NCI-H2227 (cell line): Measurements from ENCODE around the gene B3GALT4.

Source experiments
- DNase-seq: peaks from one replicate; lab custom pipeline; 2025; ENCODE audit not compliant: unreplicated experiment; lab: John Stamatoyannopoulos, UW

B3GALT4 gene

GRCh38 chr6:33288921-33289783 is 12.2 kb downstream of the B3GALT4 start, which contains the start of the genes PFDN6 and WDR46:
Gene PFDN6 (plus strand): TSS chr6:33289601. CDS start chr6:33289857, 256 bp downstream.
Gene WDR46 (minus strand): TSS chr6:33289239. CDS start chr6:33289170, 69 bp downstream.
- peak; percentile 90 for DNase-seq

DNA sequence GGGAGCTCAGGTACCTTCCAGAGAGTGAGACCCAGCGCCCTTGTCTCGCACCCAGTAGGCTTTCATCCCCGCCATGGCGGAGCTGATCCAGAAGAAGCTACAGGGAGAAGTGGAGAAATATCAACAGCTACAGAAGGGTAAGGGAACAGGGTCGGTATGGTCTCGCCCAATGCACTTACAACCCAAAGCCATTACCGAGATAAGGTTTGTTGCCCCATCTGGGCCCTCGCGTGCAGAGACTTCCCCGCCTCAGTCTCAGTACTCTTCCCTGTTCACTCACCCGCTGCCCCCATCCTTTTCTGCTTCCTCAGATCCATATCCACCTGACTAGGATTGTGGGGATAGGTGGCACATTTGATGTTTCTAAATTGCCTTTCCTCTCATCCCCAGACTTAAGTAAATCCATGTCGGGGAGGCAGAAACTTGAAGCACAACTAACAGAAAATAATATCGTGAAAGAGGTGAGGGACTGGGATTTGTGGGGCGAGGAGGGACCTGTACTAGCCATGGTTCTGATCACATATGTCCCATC is 12.9 kb downstream of the B3GALT4 start:
- DNase-seq = no peak

DNA sequence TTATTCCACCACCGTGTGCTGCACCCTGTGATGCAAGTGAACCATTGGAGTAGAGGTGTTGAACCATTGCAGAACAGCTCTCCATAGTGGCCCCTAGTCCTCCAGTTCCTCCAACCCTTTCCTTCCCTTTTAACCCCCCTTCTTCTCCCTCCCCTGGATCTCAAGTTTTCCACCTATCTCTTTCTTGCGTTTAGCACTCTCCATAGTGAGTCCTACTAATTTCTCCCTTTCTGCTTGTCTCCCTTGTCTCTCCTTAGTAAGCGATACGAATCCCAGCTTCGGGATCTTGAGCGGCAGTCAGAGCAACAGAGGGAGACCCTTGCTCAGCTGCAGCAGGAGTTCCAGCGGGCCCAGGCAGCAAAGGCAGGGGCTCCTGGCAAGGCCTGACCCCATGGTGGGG is 13.5 kb downstream of the B3GALT4 start:
- DNase-seq = no peak

DNA sequence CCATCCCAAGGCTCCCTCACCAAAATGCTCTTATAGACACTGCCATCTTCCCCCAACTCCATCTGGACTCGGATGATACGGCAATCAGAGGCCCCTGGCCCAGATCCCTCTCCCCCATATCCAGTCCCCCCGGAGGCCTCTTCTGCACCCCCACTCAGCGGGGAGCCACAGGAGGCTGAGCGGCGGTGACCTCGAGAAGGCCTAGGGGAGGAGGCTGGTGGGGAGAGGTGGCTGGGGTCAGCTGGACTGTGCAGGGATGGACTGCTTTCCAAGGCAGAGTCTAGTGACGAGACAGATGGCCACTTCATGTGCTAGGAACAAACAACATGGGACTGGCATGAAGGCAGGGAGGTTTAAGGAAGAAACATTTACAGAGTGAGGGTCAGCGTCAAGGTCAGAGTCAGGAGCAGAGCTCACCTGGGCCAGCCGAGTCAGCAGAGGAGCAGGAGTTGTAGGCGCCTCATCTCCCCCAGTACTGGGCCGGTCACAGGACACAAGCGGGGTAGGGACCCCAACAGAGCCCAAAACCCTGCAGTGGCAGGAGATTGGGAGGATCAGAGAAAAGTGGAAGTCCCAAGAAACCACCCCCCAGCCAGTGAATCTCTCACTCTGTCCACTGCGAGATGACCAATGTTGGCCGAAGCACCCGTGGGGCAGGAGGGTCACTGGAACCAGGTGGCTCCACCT is 16.2 kb downstream of the B3GALT4 start:
- no peak for DNase-seq

DNA sequence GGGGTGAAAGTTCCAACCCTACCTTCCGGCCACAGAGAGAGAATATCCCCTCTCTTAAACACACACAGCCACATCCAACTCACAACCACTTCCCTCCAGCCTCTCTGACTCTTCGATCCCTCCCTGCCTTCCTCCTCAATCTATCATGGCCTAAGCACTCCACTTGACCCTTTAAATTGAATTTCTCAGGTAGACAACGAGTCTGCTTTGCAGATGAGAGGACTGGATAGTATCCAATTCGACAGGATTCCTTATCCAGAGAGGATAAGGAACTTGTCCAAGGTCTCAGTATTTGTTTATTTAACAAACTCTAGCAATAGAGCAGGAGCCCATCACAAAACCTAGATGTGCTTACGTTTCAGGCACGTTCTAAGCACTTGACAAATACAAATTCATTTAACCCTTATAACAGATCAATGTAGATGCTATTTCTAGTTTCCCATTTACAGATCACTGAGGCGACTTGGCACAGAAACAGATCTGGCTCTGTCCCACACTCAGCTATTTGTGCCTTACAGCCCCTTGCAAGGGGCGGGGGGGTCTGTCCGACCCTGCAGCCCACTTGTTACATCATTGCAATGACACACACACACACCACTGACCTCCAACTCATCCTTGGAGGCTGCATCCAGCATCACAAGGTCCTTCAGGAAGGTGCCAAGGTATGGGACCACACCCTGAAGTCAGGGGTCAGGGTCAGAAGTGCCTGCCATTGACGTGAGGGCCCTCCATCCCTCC is 17.3 kb downstream of the B3GALT4 start:
- no peak for DNase-seq

GRCh38 chr6:33295621-33296369 is 18.9 kb downstream of the B3GALT4 start:
- DNase-seq = no peak

DNA sequence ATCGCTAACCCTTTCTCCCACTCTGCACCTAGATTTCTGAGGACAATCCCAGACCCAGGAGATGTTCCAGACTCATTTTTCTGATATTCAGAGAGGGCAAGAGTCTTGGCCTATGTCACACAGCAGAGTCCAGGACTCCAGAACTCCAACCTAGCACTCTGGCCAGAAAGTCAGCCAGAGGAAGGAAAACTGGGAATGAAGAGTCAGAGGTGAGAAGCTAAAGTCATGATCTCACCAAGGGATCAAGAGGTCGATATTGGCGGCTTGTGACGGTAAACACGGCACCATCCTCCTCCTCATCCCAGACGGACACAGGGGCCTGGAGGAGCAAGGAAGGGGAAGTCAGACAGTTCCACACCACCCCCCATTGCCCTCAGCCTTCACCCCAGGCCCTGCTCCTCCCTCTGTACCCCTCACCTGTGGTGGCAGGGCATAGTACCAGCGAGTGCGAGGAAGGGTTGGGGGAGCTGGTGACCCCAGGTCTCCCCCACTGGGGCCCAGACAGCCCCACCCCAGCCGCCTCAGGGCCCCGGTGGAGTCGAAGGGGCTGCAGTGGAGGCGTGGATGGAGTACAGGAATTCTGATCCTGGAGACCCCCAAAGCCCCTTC is 20.0 kb downstream of the B3GALT4 start:
- DNase-seq = no peak

DNA sequence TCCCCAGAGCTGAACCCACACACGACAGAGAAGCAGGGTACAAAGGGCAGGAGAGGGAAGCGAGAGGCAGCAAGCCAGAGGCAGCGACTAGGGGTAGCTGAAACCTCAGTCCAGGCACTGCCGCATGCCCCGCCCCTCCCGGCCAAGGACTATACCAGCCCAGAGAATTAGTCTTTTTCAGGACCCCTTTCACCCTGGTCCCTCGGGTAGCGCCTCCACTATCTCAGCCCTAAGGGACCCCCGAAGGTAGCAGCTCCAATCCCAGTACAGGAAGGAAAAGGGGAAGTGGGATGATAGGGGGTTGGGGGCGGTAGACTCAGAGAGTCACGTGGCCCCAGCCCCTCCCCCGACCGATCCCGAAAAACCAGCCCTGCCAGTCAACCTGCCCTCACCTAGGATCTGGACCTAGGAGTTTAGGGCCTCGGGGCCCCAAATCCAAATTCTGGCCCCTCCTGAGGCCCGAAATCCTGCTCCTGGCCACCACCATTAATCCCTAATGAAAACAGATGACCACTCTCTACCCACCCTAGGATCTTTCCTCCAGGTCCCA is 20.6 kb downstream of the B3GALT4 start:
- peak; percentile 65 for DNase-seq

DNA sequence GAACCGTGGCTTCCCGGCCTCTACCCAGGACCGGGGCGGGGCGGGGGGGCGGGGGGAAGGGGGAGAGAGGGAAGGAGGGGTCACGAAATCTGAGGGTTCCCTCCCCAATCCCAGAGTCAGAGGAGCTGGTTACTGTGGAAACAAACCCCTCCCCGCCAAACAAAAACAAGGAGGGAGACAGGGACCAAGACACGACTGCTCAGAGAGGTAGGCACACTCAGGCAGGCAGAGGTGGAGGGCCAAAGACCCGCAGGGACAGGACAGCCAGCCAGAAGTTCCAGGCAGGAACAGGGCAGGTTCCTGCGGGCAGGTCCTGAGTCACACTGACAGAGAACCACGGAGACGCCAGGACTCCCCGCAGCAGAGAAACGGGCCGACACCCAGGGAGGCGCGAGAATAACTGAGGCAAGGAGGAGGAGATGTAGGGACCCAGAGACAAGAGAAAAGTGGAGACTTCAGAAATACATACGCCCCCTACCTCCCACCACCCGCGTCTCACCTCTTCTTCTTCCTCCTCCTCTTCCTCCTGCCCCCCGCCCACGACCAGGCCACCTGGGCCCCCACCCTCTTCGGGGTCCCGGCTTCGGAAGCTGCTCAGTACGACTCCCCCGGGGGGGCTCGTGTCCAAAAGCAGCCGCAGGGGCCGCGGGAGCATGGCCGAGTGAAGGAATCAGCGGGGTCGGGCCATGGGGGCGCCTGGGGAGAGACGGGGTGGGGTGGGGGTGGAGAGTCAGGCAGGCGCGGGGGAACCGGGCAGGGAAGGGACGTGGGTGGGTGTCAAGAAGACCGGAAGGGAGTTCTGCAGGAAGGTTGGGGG is 21.2 kb downstream of the B3GALT4 start:
- peak; percentile 74 for DNase-seq

DNA sequence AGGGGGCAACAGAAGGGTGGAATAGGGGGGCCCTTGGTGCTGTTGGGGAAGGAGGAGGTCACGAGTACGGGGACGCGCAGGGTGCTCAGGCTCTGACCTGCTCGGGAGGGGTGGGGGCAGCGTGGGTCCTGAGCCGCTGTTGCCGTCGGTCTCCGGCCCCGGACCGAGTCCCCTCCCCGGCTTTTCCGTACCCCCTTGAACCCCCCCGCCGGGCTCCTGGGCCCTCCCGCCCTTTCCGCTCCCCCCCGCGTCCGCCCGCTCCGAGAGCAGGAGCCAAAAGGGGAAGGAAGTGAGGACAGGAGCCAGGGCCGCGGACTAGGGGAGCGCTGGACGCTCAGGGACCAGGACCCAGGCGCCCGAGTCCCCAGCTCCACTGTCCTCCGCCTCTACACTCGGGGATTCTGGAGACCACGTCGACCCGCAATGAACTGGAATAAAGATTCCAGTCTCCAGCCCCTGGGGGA is 21.9 kb downstream of the B3GALT4 start, which contains the start of gene RGL2:
Gene RGL2, minus strand, starts transcription at position 170 of the 464 bp plus-strand sequence. CDS start 332 bp downstream, outside the sequence.
- DNase-seq = peak; percentile 75

GRCh38 chr6:33299237-33299944 is 22.5 kb downstream of the B3GALT4 start:
- peak; percentile 97 for DNase-seq

DNA sequence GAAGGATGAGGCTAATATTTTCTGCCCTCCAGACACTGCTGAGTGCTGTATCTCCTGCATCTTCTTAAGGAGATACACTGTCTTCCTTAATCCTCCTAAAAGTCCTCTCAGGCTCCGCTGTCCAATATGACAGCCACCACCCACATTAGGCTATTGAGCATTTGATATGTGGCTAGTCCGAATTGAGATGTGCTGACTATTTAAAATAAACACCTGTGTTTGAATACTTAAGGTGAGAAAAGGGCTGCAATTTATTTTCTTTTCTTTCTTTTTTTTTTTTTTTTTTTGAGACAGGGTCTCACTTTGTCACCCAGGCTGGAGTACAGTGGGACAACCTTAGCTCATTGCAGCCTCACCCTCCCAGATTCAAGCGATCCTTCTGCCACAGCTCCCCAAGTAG is 25.0 kb downstream of the B3GALT4 start:
- no peak for DNase-seq

- no peak for DNase-seq
Measured at GRCh38 chr6:33304216-33304615, 27.3 kb downstream of the B3GALT4 start.

DNA sequence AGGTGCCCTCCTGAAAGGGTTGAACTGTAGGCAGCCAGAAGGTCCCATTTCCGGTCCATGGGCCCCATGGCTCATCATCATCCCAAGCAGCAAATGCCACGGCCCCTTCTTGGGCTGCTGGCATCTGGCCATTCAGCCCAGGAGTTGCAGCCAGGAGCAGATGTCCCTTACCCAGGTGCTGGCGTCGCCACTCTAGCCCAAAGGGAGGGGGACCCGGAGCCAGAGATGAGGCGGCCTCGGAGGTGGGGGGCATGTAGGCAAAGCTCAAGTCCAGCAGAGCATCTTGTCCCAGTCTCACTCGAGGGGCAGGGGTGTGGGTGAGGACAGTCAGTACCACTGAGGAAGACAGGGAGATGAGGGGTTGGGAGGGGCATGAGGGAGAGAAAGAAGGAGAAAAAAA is 28.1 kb downstream of the B3GALT4 start:
- no peak for DNase-seq

DNA sequence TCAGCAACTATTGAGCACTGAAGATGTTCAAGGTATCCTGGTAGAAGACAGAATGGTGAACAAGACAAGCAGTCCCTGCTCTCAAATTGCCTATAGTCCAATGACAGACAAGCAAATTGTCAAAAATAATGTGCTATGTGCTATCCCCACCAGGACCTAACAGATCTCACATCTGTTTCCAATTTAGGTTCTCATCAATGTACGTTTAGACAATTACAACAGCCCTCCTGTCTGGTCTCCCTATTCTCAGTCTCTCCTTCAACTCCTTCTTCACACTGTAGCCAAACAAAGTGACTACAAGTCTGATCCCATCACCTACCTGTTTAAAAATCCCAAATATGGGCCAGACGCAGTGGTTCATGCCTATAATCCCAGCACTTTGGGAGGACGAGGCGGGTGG is 29.4 kb downstream of the B3GALT4 start:
- no peak for DNase-seq

DNA sequence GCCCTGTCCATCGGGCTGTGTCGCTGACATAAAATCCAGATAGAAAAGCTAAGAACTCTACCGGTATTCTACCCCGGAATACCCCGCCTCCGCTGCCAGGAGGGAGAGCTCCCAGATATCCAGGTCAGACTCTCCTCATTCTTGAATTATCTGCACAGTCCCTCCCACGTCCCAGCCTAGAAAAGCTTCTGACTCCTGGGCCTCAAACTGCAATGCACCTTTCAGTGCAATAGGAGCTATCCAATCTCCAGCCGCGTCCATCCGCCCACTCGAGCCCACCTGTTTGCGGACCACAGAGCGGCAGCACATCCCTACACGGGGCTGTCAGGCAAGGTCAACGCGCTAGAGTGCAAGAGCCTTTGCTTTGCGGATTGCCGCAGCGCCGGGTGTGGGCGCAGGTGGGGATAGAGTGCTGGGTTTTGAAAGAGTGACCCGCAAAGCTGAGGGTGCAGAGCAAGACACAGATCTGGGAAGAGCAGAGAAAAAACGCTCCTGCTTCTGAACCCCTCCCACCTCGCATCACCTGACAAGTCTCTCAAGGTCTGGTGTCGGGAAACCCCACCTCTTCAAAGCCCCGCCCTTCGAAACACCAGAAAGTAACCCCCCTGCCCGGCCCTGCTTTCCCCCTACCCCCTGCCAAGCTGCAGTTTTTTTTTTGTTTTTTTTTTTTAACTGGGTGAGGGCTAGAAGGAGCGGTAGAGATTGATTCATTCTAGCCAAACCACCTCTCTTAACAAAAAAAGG is 35.6 kb downstream of the B3GALT4 start:
- peak; percentile 90 for DNase-seq

- peak; percentile 84 for DNase-seq
Measured at GRCh38 chr6:33313105-33313708, 36.3 kb downstream of the B3GALT4 start.
